Measurements from ENCODE around the gene IGFBP7.

DNA sequence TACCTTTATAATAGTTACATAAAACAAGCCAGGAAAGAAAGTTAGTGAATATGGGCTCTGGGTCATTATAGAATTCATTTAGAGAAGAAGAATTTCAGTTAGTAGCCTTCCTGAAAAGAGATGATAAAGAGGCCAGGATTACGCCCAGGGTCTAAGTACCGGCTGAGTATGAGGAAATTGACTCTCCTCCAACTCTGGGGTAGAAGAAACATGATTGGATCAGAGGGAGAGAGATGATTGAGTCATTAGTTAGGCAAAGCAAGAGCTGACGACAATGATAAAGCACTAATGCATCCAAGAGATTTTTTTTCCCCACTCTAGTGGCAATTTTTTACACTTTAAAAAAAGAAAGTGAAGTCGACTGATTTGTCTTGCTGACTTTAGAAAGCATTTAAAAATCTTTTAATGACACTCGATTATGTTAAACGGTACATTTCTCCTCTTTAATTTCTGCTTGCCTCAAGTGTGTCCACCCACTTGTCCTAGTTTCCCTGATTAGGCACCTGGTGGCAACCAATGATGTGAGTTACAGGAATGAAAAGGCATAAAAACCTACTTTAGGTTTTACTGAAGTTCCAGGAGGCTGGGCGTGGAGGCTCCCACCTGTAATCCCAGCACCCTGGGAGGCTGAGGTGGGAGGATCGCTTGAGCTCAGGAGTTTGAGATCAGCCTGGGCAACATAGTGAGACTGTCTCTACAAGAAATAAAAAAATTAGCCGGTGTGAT is 37.3 kb upstream of the IGFBP7 start:
- no peak for TF ChIP-seq POLR2A (IDR thresholded peaks at IDR 0.05)
- TF ChIP-seq, protein P1, sequence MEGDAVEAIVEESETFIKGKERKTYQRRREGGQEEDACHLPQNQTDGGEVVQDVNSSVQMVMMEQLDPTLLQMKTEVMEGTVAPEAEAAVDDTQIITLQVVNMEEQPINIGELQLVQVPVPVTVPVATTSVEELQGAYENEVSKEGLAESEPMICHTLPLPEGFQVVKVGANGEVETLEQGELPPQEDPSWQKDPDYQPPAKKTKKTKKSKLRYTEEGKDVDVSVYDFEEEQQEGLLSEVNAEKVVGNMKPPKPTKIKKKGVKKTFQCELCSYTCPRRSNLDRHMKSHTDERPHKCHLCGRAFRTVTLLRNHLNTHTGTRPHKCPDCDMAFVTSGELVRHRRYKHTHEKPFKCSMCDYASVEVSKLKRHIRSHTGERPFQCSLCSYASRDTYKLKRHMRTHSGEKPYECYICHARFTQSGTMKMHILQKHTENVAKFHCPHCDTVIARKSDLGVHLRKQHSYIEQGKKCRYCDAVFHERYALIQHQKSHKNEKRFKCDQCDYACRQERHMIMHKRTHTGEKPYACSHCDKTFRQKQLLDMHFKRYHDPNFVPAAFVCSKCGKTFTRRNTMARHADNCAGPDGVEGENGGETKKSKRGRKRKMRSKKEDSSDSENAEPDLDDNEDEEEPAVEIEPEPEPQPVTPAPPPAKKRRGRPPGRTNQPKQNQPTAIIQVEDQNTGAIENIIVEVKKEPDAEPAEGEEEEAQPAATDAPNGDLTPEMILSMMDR (IDR thresholded peaks at IDR 0.05): no peak

All from vagina (tissue), 2 donors.